ENCODE data around the gene SYTL4.

DNA sequence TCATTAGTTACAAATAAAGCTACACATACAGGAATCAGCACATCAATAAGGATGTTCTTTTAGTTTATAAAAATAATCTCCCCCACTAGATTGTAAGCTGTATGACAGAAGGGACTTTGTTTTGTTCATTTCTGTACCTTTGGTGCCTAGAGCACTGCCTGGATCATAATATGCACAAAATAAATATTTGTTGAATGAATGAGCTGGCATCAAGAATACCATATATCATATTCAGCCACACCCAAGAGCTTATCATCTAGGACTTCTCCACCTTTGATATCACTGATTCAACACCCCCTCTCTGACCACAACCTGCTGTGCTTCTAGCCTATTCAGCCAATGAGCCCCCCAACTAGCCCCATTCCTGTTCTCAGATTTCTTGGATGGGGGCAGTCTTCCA, 10.6 kb downstream of the SYTL4 start:
- TF ChIP-seq, protein P1, sequence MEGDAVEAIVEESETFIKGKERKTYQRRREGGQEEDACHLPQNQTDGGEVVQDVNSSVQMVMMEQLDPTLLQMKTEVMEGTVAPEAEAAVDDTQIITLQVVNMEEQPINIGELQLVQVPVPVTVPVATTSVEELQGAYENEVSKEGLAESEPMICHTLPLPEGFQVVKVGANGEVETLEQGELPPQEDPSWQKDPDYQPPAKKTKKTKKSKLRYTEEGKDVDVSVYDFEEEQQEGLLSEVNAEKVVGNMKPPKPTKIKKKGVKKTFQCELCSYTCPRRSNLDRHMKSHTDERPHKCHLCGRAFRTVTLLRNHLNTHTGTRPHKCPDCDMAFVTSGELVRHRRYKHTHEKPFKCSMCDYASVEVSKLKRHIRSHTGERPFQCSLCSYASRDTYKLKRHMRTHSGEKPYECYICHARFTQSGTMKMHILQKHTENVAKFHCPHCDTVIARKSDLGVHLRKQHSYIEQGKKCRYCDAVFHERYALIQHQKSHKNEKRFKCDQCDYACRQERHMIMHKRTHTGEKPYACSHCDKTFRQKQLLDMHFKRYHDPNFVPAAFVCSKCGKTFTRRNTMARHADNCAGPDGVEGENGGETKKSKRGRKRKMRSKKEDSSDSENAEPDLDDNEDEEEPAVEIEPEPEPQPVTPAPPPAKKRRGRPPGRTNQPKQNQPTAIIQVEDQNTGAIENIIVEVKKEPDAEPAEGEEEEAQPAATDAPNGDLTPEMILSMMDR (IDR thresholded peaks at IDR 0.05), result no peak
- TF ChIP-seq POLR2A (IDR thresholded peaks at IDR 0.05), result no peak
